ENCODE measurements around the gene NUAK1. TPM values are rescaled to one million over a fixed set of nuclear protein-coding genes. Genes with fewer than 3 reads are reported as not detected.
A peak's percentile ranks its signal among the peaks of the same experiment; 100 is the strongest.

Gene NUAK1
- total and polyA plus RNA-seq, 2 donors from 2014 or later: 2.9 to 28.8 TPM

DNA sequence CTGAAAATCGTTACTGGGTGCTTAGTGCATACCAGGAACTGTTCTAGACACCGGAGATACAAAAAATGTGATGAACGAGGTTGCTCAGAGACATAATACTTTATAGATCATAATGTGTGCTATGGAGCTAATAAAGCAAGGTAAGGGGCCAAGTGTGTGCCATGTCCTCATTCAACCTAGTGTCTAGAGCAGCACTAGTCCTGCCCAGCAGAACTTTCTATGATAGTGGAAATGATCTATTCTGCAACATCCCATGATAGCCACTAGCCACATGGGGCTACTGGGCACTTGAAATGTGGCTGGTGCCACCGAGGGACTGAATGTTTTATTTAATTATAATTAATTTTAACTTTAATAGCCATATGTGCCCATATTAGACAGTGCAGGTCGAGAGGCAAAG lies 15.6 kb downstream of the NUAK1 start:
- no peak overlapping the region for H3K4me3 ChIP-seq (ENCODE audit: low read length in 3 of 3)
- H3K9me3 ChIP-seq (ENCODE audit: control insufficient read depth in 2 of 3, insufficient read depth in 1 of 3, low read length in 3 of 3): no peaks in the 10 kb centered on the region
- TF ChIP-seq, protein P1, sequence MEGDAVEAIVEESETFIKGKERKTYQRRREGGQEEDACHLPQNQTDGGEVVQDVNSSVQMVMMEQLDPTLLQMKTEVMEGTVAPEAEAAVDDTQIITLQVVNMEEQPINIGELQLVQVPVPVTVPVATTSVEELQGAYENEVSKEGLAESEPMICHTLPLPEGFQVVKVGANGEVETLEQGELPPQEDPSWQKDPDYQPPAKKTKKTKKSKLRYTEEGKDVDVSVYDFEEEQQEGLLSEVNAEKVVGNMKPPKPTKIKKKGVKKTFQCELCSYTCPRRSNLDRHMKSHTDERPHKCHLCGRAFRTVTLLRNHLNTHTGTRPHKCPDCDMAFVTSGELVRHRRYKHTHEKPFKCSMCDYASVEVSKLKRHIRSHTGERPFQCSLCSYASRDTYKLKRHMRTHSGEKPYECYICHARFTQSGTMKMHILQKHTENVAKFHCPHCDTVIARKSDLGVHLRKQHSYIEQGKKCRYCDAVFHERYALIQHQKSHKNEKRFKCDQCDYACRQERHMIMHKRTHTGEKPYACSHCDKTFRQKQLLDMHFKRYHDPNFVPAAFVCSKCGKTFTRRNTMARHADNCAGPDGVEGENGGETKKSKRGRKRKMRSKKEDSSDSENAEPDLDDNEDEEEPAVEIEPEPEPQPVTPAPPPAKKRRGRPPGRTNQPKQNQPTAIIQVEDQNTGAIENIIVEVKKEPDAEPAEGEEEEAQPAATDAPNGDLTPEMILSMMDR (IDR thresholded peaks at IDR 0.05; ENCODE audit: borderline replicate concordance, extremely low read depth, insufficient read depth): no peak
- peak overlapping the region in 1 of 3 donors; percentile 10 for H3K9ac ChIP-seq (ENCODE audit: low read length in 3 of 3)
- intact Hi-C loops (cut with DNase I): no loop called here
- H3K27ac ChIP-seq (ENCODE audit: low read depth in 2 of 2, low read length in 2 of 2): peak overlapping the region; percentile 75 to 82
- H3K27me3 ChIP-seq (ENCODE audit: control insufficient read depth, insufficient read depth, low read length): no peaks in the 10 kb centered on the region
- H3K36me3 ChIP-seq (ENCODE audit: control insufficient read depth in 2 of 3, insufficient read depth in 3 of 3, low read length in 3 of 3): no peaks in the 10 kb centered on the region
- FAIRE-seq (no peak), DNase-seq (no peak)
- H3K4me1 ChIP-seq (ENCODE audit: control insufficient read depth in 2 of 3, insufficient read depth in 2 of 3, low read depth in 1 of 3, low read length in 3 of 3): peaks cover 0 to 25% (median 18%) of the 10 kb centered on the region in 3 donors

DNA sequence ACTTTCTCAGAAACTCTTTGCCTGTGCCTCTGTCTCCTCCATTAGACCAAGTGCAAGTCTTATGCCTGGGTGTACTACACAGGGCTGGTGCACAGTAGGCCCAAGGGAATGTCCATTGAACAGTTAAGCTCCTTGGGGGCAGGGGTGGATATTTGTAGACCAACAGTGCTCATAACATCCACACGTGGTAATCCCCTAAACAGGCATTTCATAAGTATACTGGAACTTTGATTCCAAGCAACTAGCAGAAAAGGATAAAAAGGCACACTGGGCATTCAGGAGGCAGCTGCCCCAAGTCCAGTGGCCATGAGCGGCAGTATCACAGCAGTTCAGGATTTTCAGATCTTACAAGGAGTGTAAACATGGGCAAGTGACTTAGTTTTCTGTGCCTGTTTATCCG lies 16.8 kb downstream of the NUAK1 start:
- no peaks in the 10 kb centered on the region for H3K9me3 ChIP-seq (ENCODE audit: control insufficient read depth in 2 of 3, insufficient read depth in 1 of 3, low read length in 3 of 3)
- no peak for FAIRE-seq
- no peaks in the 10 kb centered on the region for H3K27me3 ChIP-seq (ENCODE audit: control insufficient read depth, insufficient read depth, low read length)
- intact Hi-C loops (cut with DNase I): no loop called here
- TF ChIP-seq, protein P1 (IDR thresholded peaks at IDR 0.05; ENCODE audit: borderline replicate concordance, extremely low read depth, insufficient read depth): no peak
- peak overlapping the region; percentile 33 to 81 for H3K27ac ChIP-seq (ENCODE audit: low read depth in 2 of 2, low read length in 2 of 2)
- H3K4me1 ChIP-seq (ENCODE audit: control insufficient read depth in 2 of 3, insufficient read depth in 2 of 3, low read depth in 1 of 3, low read length in 3 of 3): peaks cover 0 to 25% (median 16%) of the 10 kb centered on the region in 3 donors
- H3K36me3 ChIP-seq (ENCODE audit: control insufficient read depth in 2 of 3, insufficient read depth in 3 of 3, low read length in 3 of 3): no peaks in the 10 kb centered on the region
- no peak overlapping the region for H3K9ac ChIP-seq (ENCODE audit: low read length in 3 of 3)
- no peak overlapping the region for H3K4me3 ChIP-seq (ENCODE audit: low read length in 3 of 3)
- no peak for DNase-seq

DNA sequence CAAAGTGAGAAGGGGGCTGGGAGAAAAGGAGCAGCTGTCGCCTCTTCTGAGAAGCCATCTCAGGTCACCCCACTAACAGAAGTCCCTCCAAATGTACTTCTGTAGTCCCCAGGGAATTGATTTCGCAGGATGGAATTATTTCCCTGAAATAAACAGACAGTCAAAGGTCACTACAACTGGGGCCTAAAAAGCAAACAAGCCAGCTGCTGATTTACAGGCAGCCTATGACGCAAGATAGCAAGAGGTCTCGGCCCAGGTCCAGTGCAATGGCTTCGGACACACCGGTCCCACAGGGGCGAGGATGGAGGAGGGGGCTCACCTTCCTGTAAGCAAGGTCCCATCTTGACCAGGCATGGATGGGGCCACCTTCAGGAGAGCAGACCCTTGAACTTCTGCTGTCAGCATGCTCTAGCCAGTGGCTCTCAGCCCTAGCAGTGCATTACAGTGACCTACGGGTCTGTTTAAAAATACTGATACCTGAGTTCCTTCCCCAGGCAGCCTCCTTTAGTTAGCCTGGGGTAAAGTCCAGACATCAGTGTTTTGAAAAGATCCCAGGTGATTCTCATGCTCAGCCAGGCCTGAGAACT lies 18.1 kb downstream of the NUAK1 start:
- Histone ChIP-seq H3K27me3 (ENCODE audit: control insufficient read depth, insufficient read depth, low read length) (no peaks in the 10 kb centered on the region), H3K4me1 (ENCODE audit: control insufficient read depth in 2 of 3, insufficient read depth in 2 of 3, low read depth in 1 of 3, low read length in 3 of 3) (peaks cover 0 to 30% (median 15%) of the 10 kb centered on the region in 3 donors), H3K9me3 (ENCODE audit: control insufficient read depth in 2 of 3, insufficient read depth in 1 of 3, low read length in 3 of 3) (no peaks in the 10 kb centered on the region), H3K9ac (ENCODE audit: low read length in 3 of 3) (peak overlapping the region in 1 of 3 donors; percentile 29), H3K36me3 (ENCODE audit: control insufficient read depth in 2 of 3, insufficient read depth in 3 of 3, low read length in 3 of 3) (no peaks in the 10 kb centered on the region), H3K4me3 (ENCODE audit: low read length in 3 of 3) (no peak overlapping the region), H3K27ac (ENCODE audit: low read depth in 2 of 2, low read length in 2 of 2) (peak overlapping the region; percentile 68 to 81)
- DNase-seq (peak in 1 of 5 donors; percentile 82), FAIRE-seq (no peak)
- intact Hi-C loops (cut with DNase I): no loop called here
- TF ChIP-seq, protein P1 (IDR thresholded peaks at IDR 0.05; ENCODE audit: borderline replicate concordance, extremely low read depth, insufficient read depth): no peak
